Activated T-cell treated with anti-CD3 and anti-CD28 coated beads, Interleukin-2, amount 50 U/mL, for 72 hours (primary cell): ENCODE results near the gene PAPOLG. TPM values are rescaled to one million over a fixed set of nuclear protein-coding genes. Genes with fewer than 3 reads are reported as not detected.

ENCODE experiments used
- ATAC-seq, 2 donors: fragments of 150-1000 bp; cut with Tn5 transposase; replicated peaks in 1 of 2; 2 replicates each; pipeline ENCODE4 v1.10.0; 2021; ENCODE audit warnings: moderate library complexity in 2 of 2, mild to moderate bottlenecking in 1 of 2
- DNase-seq, 2 donors: peaks; one replicate each; pipeline ENCODE4 v3.0.0; 2021 to 2022; ENCODE audit warnings: mixed read lengths in 1 of 2
- H3K27ac Mint-ChIP-seq: one replicate; pipeline ENCODE4 v1.8.0; 2022; ENCODE audit warnings: mild to moderate bottlenecking, moderate library complexity, mixed read lengths
- H3K27me3 Mint-ChIP-seq: one replicate; pipeline ENCODE4 v1.8.0; 2022; ENCODE audit warnings: low read depth, mixed read lengths
- H3K36me3 Mint-ChIP-seq, 2 donors: one replicate each; pipeline ENCODE4 v1.8.0; 2022; ENCODE audit warnings: mixed read lengths in 2 of 2, mild to moderate bottlenecking in 1 of 2; ENCODE audit not compliant: insufficient read depth in 2 of 2
- H3K4me1 Mint-ChIP-seq: one replicate; pipeline ENCODE4 v1.8.0; 2022; ENCODE audit warnings: low read depth, mixed read lengths
- H3K4me3 Mint-ChIP-seq, 2 donors: one replicate each; pipeline ENCODE4 v1.8.0; 2022; ENCODE audit warnings: mild to moderate bottlenecking in 2 of 2, mixed read lengths in 2 of 2, moderate library complexity in 2 of 2
- H3K9me3 Mint-ChIP-seq, 2 donors: one replicate each; pipeline ENCODE4 v1.8.0; 2022; ENCODE audit warnings: mixed read lengths in 2 of 2
- total RNA-seq, 2 donors: library from RNA; stranded (reverse); gene quantifications; one replicate each; pipeline ENCODE4 v1.2.3, GENCODE V29; 2022

PAPOLG gene
- total RNA-seq, 2 donors from 2014 or later = 18.3 to 22.9 TPM

- Mint-ChIP-seq H3K4me3 (no peak overlapping the region), H3K4me1 (peaks cover 9% of the 10 kb centered on the region), H3K36me3 (no peaks in the 10 kb centered on the region), H3K27me3 (peaks cover 11% of the 10 kb centered on the region), H3K27ac (no peak overlapping the region), H3K9me3 (no peaks in the 10 kb centered on the region)
- no peak for ATAC-seq
- no peak for DNase-seq
These were observed 14.5 kb upstream of the PAPOLG start for GRCh38 chr2:60741576-60741975.

DNA sequence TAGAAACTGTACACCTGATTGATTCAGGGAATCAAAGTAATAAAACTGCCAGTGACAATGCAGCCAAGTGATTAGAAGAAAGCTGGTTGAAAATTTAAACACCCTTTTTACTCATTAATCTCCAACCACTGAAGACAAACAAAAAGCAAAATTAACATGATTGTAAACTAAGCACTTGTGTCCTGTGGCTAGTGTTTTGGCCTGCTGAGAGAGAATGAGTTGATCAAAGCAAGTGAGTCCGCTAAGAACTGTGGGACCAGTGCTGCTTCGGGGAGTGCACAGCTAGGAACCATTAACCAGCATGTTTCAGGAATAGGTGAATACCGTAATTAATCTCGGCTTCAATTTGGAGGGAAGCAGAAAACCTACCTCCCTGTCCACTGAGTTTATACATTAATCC lies 13.6 kb upstream of the PAPOLG start:
- no peak for DNase-seq
- no peaks in the 10 kb centered on the region for H3K36me3 Mint-ChIP-seq
- no peak overlapping the region for H3K27ac Mint-ChIP-seq
- H3K4me3 Mint-ChIP-seq = no peak overlapping the region
- H3K4me1 Mint-ChIP-seq = peaks cover 11% of the 10 kb centered on the region
- ATAC-seq = no peak
- H3K9me3 Mint-ChIP-seq = no peaks in the 10 kb centered on the region
- peaks cover 11% of the 10 kb centered on the region for H3K27me3 Mint-ChIP-seq

GRCh38 chr2:60745330-60745729 lies 10.7 kb upstream of the PAPOLG start:
- Mint-ChIP-seq H3K4me1 (peaks cover 11% of the 10 kb centered on the region), H3K27ac (no peak overlapping the region), H3K4me3 (no peak overlapping the region), H3K27me3 (no peaks in the 10 kb centered on the region), H3K9me3 (no peaks in the 10 kb centered on the region), H3K36me3 (no peaks in the 10 kb centered on the region)
- no peak for ATAC-seq
- no peak for DNase-seq

DNA sequence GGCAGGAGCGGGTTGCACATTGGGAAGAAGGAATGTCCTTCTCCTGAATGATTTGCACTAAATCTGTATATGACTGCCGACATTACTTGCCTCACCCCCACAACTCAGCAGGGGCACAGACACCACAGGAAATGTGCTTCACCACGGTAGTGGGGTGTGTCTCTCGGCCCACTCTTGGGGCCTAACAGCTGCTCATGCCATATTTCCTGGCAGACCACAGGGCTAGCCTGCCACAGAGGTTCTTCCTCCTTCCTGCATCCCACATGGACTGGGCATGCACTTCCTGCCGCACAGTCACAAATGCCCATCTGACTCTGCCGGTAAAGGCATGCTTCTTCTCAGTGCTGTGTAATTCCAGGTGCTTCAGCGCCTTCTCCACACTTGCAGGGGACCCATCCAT lies 10.3 kb upstream of the PAPOLG start:
- Mint-ChIP-seq H3K4me1 (peaks cover 11% of the 10 kb centered on the region), H3K27ac (no peak overlapping the region), H3K9me3 (no peaks in the 10 kb centered on the region), H3K4me3 (no peak overlapping the region), H3K36me3 (no peaks in the 10 kb centered on the region), H3K27me3 (no peaks in the 10 kb centered on the region)
- ATAC-seq (peak; percentile 36 to 53), DNase-seq (peak in 1 of 2 donors; percentile 7)

DNA sequence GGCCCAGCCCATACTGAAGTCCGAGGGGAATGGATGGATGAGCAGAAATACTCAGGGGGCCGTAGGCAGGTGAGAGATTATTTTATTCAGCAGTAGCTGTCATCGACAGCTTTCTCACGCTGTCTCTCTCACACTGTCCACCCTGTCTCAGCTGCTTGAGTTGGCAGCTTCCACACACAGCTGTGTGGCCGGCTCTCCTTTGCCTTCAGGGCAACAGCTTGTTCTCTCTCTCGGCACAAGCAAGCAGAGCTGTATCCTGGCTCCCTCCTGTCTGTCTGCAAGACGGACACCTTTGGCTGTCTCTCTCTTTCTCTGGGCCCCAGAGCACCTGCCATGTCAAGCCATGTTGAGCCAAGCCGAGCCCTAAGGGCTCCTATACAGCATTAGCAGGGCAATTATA lies 9.8 kb upstream of the PAPOLG start:
- Mint-ChIP-seq H3K4me1 (peaks cover 11% of the 10 kb centered on the region), H3K36me3 (no peaks in the 10 kb centered on the region), H3K4me3 (no peak overlapping the region), H3K9me3 (no peaks in the 10 kb centered on the region), H3K27me3 (no peaks in the 10 kb centered on the region), H3K27ac (no peak overlapping the region)
- DNase-seq (no peak), ATAC-seq (no peak)

DNA sequence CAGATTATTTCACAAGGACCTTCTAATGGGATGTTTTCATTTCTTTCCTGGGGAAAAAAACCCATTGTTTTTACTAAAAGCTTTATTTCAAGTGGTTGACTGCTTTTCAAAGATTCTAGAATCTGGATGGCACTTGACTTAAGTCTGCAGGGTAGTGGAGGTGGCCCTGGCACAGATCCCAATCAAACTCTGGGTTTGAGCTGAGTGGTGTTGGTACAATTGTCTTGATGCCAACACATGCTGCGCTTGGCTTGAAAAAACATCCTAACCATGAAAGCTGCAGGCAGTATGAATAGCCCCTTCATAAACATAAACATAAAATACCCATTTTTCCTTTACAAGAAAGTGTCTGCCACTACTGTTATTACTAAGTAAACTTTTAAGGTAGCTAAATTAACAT lies 3.6 kb downstream of the PAPOLG start:
- Mint-ChIP-seq H3K4me3 (no peak overlapping the region), H3K9me3 (no peaks in the 10 kb centered on the region), H3K27ac (no peak overlapping the region), H3K4me1 (peaks cover 58% of the 10 kb centered on the region), H3K27me3 (no peaks in the 10 kb centered on the region), H3K36me3 (peaks cover 13 to 23% of the 10 kb centered on the region in 2 donors)
- DNase-seq (no peak), ATAC-seq (no peak)

- DNase-seq (no peak), ATAC-seq (peak; percentile 40 to 52)
- Mint-ChIP-seq H3K4me3 (no peak overlapping the region), H3K9me3 (no peaks in the 10 kb centered on the region), H3K36me3 (peaks cover 7 to 35% of the 10 kb centered on the region in 2 donors), H3K4me1 (peaks cover 30% of the 10 kb centered on the region), H3K27ac (peak overlapping the region; percentile 61), H3K27me3 (no peaks in the 10 kb centered on the region)
These were observed 8.9 kb downstream of the PAPOLG start for GRCh38 chr2:60764736-60765534.

- peaks cover 19% of the 10 kb centered on the region for H3K4me1 Mint-ChIP-seq
- peaks cover 1 to 31% of the 10 kb centered on the region in 2 donors for H3K36me3 Mint-ChIP-seq
- DNase-seq (no peak), ATAC-seq (no peak)
- no peak overlapping the region for H3K4me3 Mint-ChIP-seq
- H3K27me3 Mint-ChIP-seq = no peaks in the 10 kb centered on the region
- peak overlapping the region; percentile 6 for H3K27ac Mint-ChIP-seq
- H3K9me3 Mint-ChIP-seq = no peaks in the 10 kb centered on the region
These were observed 10.2 kb downstream of the PAPOLG start for GRCh38 chr2:60766283-60766682.

GRCh38 chr2:60771508-60771907 lies 15.4 kb downstream of the PAPOLG start:
- ATAC-seq (no peak), DNase-seq (no peak)
- H3K4me1 Mint-ChIP-seq = peaks cover 5% of the 10 kb centered on the region
- peaks cover 1 to 26% of the 10 kb centered on the region in 2 donors for H3K36me3 Mint-ChIP-seq
- no peaks in the 10 kb centered on the region for H3K9me3 Mint-ChIP-seq
- no peak overlapping the region for H3K27ac Mint-ChIP-seq
- H3K27me3 Mint-ChIP-seq = no peaks in the 10 kb centered on the region
- no peak overlapping the region for H3K4me3 Mint-ChIP-seq

DNA sequence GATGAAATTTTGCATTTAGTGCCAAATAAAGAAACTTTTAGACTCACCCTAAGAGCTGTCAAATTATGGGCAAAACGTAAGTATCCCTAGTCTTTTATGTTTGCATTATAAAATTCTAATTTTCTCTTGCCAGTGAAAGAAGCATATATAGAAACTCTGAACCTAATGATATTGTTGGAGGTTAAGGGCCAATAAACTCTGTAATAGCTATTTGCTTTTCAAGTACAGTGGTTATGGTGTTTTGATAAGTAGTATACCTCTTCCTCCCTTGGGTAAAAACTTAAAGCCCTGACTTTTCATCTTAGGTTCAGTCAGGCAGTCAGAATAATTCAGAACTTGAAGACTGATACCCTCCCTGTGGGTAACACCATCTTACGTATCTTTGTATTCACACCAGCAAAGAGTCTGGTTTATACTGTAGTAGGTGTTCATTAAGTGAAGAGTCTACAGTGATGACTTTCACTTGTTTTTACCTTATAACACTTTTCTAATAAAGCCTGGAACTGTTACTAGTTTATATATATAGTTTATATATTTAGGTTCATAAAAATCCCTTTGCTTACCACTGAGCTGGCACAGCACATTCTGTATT lies 19.1 kb downstream of the PAPOLG start:
- H3K4me1 Mint-ChIP-seq = no peaks in the 10 kb centered on the region

GRCh38 chr2:60778352-60778751 lies 22.3 kb downstream of the PAPOLG start:
- no peak overlapping the region for H3K4me3 Mint-ChIP-seq
- H3K36me3 Mint-ChIP-seq = peaks cover 2 to 15% of the 10 kb centered on the region in 2 donors

More for the DNA sequence above, 19.1 kb downstream of the PAPOLG start:
- H3K9me3 Mint-ChIP-seq = no peaks in the 10 kb centered on the region
- no peak overlapping the region for H3K27ac Mint-ChIP-seq
- H3K27me3 Mint-ChIP-seq = no peaks in the 10 kb centered on the region
- DNase-seq (no peak), ATAC-seq (no peak)
- H3K36me3 Mint-ChIP-seq = peaks cover 2 to 18% of the 10 kb centered on the region in 2 donors
- no peak overlapping the region for H3K4me3 Mint-ChIP-seq

DNA sequence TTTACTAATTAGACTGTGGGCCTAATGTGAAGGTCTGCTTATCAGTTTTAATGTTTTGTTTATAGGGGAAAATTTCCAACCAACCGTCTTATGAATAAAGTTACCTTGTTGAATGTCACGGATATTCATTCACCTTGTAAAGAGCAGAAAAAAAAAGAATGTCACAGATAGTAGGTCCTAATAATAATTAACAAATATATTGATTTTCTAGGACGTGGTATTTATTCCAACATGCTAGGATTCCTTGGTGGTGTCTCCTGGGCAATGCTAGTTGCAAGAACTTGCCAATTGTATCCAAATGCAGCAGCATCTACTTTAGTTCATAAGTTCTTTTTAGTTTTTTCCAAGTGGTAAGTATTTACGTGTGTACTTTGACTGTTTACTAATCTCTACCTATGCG lies 23.4 kb downstream of the PAPOLG start:
- Mint-ChIP-seq H3K27ac (no peak overlapping the region), H3K27me3 (no peaks in the 10 kb centered on the region), H3K36me3 (peaks cover 2 to 19% of the 10 kb centered on the region in 2 donors), H3K9me3 (no peaks in the 10 kb centered on the region), H3K4me3 (no peak overlapping the region), H3K4me1 (no peaks in the 10 kb centered on the region)
- ATAC-seq (no peak), DNase-seq (no peak)

More at GRCh38 chr2:60778352-60778751, 22.3 kb downstream of the PAPOLG start:
- Mint-ChIP-seq H3K27me3 (no peaks in the 10 kb centered on the region), H3K4me1 (no peaks in the 10 kb centered on the region), H3K9me3 (no peaks in the 10 kb centered on the region), H3K27ac (no peak overlapping the region)
- DNase-seq (no peak), ATAC-seq (no peak)

DNA sequence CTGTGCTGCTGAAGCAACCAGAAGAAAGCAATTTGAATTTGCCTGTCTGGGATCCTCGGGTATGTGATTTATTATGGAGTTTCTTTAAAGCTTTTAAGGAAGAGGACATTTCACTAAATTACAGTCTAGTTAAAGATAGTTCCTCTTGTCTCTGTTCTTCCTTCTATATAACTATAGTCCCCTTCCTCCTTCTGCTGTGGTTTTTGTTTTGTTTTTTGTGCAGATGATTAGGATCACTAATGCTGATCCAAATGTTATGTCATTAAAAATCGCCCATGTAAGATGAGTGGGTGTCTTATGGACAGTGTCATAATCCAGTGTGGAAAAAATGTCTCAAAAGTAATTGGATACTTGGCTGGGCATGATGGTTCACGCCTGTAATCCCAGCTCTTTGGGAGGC lies 24.7 kb downstream of the PAPOLG start:
- H3K36me3 Mint-ChIP-seq = peaks cover 2 to 17% of the 10 kb centered on the region in 2 donors
- no peaks in the 10 kb centered on the region for H3K4me1 Mint-ChIP-seq
- no peak overlapping the region for H3K27ac Mint-ChIP-seq
- no peak for ATAC-seq
- no peaks in the 10 kb centered on the region for H3K9me3 Mint-ChIP-seq
- H3K27me3 Mint-ChIP-seq = no peaks in the 10 kb centered on the region
- no peak for DNase-seq
- H3K4me3 Mint-ChIP-seq = no peak overlapping the region
